HepG2 (cell line): ENCODE data around the gene BCAS4. TPM values are rescaled to one million over a fixed set of nuclear protein-coding genes. Genes with fewer than 3 reads are reported as not detected.
A peak's percentile ranks its signal among the peaks of the same experiment; 100 is the strongest.

ENCODE experiments used
- BCL6 ChIP-seq: IDR thresholded peaks from 2 replicates; pipeline ENCODE4 v1.6.1; 2016; ENCODE audit warnings: missing genetic modification reagents, missing compliant biosample characterization
- CBX1 ChIP-seq: IDR thresholded peaks from one replicate; pipeline ENCODE4 v1.6.1; 2016; ENCODE audit warnings: antibody characterized with exemption, low read depth
- FOXJ3 ChIP-seq: sonication (generic); formaldehyde crosslinking; IDR thresholded peaks from 2 replicates; pipeline ENCODE4 v1.4.0; 2020; ENCODE audit warnings: missing genetic modification reagents, mild to moderate bottlenecking, borderline replicate concordance
- HNRNPL ChIP-seq: fragments of 200-400 bp; formaldehyde crosslinking; IDR thresholded peaks from 2 replicates; pipeline ENCODE4 v1.6.1; 2017; ENCODE audit warnings: mild to moderate bottlenecking, low read depth, low read length
- KDM5B ChIP-seq: sonication (generic); formaldehyde crosslinking; IDR thresholded peaks from 2 replicates; pipeline ENCODE4 v1.4.0; 2020; ENCODE audit warnings: missing genetic modification reagents, mild to moderate bottlenecking, borderline replicate concordance
- MXD1 ChIP-seq: sonication (generic); formaldehyde crosslinking; IDR thresholded peaks from 2 replicates; pipeline ENCODE4 v1.4.0; 2020; ENCODE audit warnings: mild to moderate bottlenecking, missing genetic modification reagents
- MYPOP ChIP-seq: sonication (generic); formaldehyde crosslinking; IDR thresholded peaks from 2 replicates; pipeline ENCODE4 v1.8.1; 2023; ENCODE audit warnings: mild to moderate bottlenecking, moderate library complexity, missing genetic modification reagents
- NCOA5 ChIP-seq: sonication (generic); formaldehyde crosslinking; IDR thresholded peaks from 2 replicates; pipeline ENCODE4 v1.4.0; 2020; ENCODE audit warnings: missing genetic modification reagents
- NR0B2 ChIP-seq: sonication (generic); formaldehyde crosslinking; IDR thresholded peaks from 2 replicates; pipeline ENCODE4 v1.4.0; 2020; ENCODE audit warnings: mild to moderate bottlenecking, missing genetic modification reagents
- PPARG ChIP-seq: conservative IDR thresholded peaks from 2 replicates; pipeline ENCODE4 v1.6.1; 2016; ENCODE audit warnings: missing biosample characterization, missing genetic modification reagents
- PRDM10 ChIP-seq: sonication (generic); formaldehyde crosslinking; IDR thresholded peaks from 2 replicates; pipeline ENCODE4 v1.4.0; 2020; ENCODE audit warnings: low read depth, missing genetic modification reagents
- SMAD1 ChIP-seq: sonication (generic); formaldehyde crosslinking; IDR thresholded peaks from 2 replicates; pipeline ENCODE4 v1.4.0; 2020; ENCODE audit warnings: missing genetic modification reagents, low read depth, mild to moderate bottlenecking, borderline replicate concordance
- SNRNP70 ChIP-seq: fragments of 200-400 bp; formaldehyde crosslinking; IDR thresholded peaks from 2 replicates; pipeline ENCODE4 v1.6.1; 2017; ENCODE audit warnings: mild to moderate bottlenecking, low read depth, low read length, moderate library complexity
- SRSF9 ChIP-seq: fragments of 200-400 bp; formaldehyde crosslinking; IDR thresholded peaks from 2 replicates; pipeline ENCODE4 v1.6.1; 2018; ENCODE audit warnings: borderline replicate concordance, mild to moderate bottlenecking, low read depth, low read length; ENCODE audit not compliant: insufficient read depth, poor library complexity, severe bottlenecking
- U2AF1 ChIP-seq: fragments of 200-400 bp; formaldehyde crosslinking; optimal IDR thresholded peaks from 2 replicates; pipeline ENCODE3; 2017; ENCODE audit warnings: mild to moderate bottlenecking, low read depth, low read length
- U2AF2 ChIP-seq: fragments of 200-400 bp; formaldehyde crosslinking; IDR thresholded peaks from 2 replicates; pipeline ENCODE4 v1.6.1; 2017; ENCODE audit warnings: low read depth, mild to moderate bottlenecking, low read length
- ZBTB3 ChIP-seq: sonication (generic); formaldehyde crosslinking; IDR thresholded peaks from 2 replicates; pipeline ENCODE4 v1.4.0; 2020; ENCODE audit warnings: low read depth, mild to moderate bottlenecking, moderate library complexity, missing genetic modification reagents, borderline replicate concordance
- ZFP90 ChIP-seq: sonication (generic); formaldehyde crosslinking; IDR thresholded peaks from 2 replicates; pipeline ENCODE4 v1.8.0; 2022; ENCODE audit warnings: missing genetic modification reagents, mild to moderate bottlenecking, inconsistent platforms, borderline replicate concordance
- ZKSCAN1 ChIP-seq: fragments of 150-350 bp; IDR thresholded peaks from 2 replicates; pipeline ENCODE4 v1.6.1; 2014; ENCODE audit warnings: low read length
- ZNF350 ChIP-seq: sonication (generic); formaldehyde crosslinking; IDR thresholded peaks from 2 replicates; pipeline ENCODE4 v1.4.0; 2020; ENCODE audit warnings: mild to moderate bottlenecking, low read depth, missing genetic modification reagents, borderline replicate concordance
- ZNF432 ChIP-seq: sonication (generic); formaldehyde crosslinking; IDR thresholded peaks from 2 replicates; pipeline ENCODE4 v1.5.0; 2020; ENCODE audit warnings: missing genetic modification reagents, mild to moderate bottlenecking, borderline replicate concordance
- ZNF550 ChIP-seq: sonication (generic); formaldehyde crosslinking; IDR thresholded peaks from 2 replicates; pipeline ENCODE4 v1.4.0; 2020; ENCODE audit warnings: mild to moderate bottlenecking, missing genetic modification reagents, borderline replicate concordance
- ZNF737 ChIP-seq: sonication (generic); formaldehyde crosslinking; IDR thresholded peaks from 2 replicates; pipeline ENCODE4 v1.5.0; 2020; ENCODE audit warnings: missing genetic modification reagents, mild to moderate bottlenecking, borderline replicate concordance
- ZNF776 ChIP-seq: sonication (generic); formaldehyde crosslinking; IDR thresholded peaks from 2 replicates; pipeline ENCODE4 v1.4.0; 2020; ENCODE audit warnings: mild to moderate bottlenecking, missing genetic modification reagents
- polyA plus RNA-seq, 8 experiments: library from polyadenylated mRNA; depleted of rRNA in 3 of 8; stranded (reverse) in 7 of 8; unstranded in 1 of 8; fragments of >200 nt; fragmentation: Illumina TruSeq in 4 of 8; extraction: Trizol in 4 of 8; gene quantifications; 2 replicates each; pipeline versions ENCODE4 v1.2.1 to v1.2.3, GENCODE V29; 2011 to 2016; ENCODE audit warnings: low read depth in 4 of 8, missing spikeins in 1 of 8, mixed read lengths in 1 of 8; ENCODE audit not compliant: insufficient read depth in 1 of 8
- total RNA-seq, 5 experiments: library from RNA; depleted of rRNA; stranded (reverse); fragments of >200 nt; fragmentation: Illumina TruSeq; extraction: Trizol; gene quantifications; 2 replicates each; pipeline ENCODE4 v1.2.3, GENCODE V29; 2016; ENCODE audit warnings: low read depth in 1 of 5

BCAS4 gene
- total and polyA plus RNA-seq, 2 of the 13 experiments (the other 11 are each of a cell fraction or from before 2014, with no cell fraction given) = 7.2 to 8.0 TPM

GRCh38 chr20:50848846-50849673 lies 54.2 kb downstream of the BCAS4 start (continued):
- peak; percentile 65; the same call in 1 of the 2 replicates for TF ChIP-seq MXD1 (CRISPR knock-in tag)
- TF ChIP-seq ZNF432 (CRISPR knock-in tag) = no peak
- TF ChIP-seq NCOA5 (CRISPR knock-in tag) = no peak
- TF ChIP-seq ZBTB3 (CRISPR knock-in tag) = no peak
- no peak for TF ChIP-seq SMAD1 (CRISPR knock-in tag)
- TF ChIP-seq CBX1 = no peak
- no peak for TF ChIP-seq BCL6 (CRISPR knock-in tag)
- TF ChIP-seq U2AF1 = no peak
- peak; percentile 68; the same call in 1 of the 2 replicates for TF ChIP-seq KDM5B (CRISPR knock-in tag)
- no peak for TF ChIP-seq SNRNP70
- TF ChIP-seq MYPOP (CRISPR knock-in tag) = no peak
- TF ChIP-seq FOXJ3 = no peak
- TF ChIP-seq SRSF9 = no peak
- peak; percentile 83; the same call in 1 of the 2 replicates for TF ChIP-seq HNRNPL
- TF ChIP-seq U2AF2 = no peak
- TF ChIP-seq ZFP90 (CRISPR knock-in tag) = peak; percentile 60; the same call in 1 of the 2 replicates
- TF ChIP-seq PPARG (CRISPR knock-in tag) = no peak
- TF ChIP-seq ZNF350 (CRISPR knock-in tag) = no peak
- no peak for TF ChIP-seq ZKSCAN1
- 0 out of 2 replicates have a peak, but pooled peaks have one; percentile 48 for TF ChIP-seq ZNF776 (CRISPR knock-in tag)
- TF ChIP-seq ZNF550 (CRISPR knock-in tag) = no peak
- TF ChIP-seq NR0B2 (CRISPR knock-in tag) = no peak
- TF ChIP-seq PRDM10 (CRISPR knock-in tag) = no peak
- no peak for TF ChIP-seq ZNF737
